ENCODE data around the gene TRMT112. TPM values are rescaled to one million over a fixed set of nuclear protein-coding genes. Genes with fewer than 3 reads are reported as not detected.
"Not testable (repeated sequence)": the region's sequence is repeated elsewhere in the genome, so short reads cannot be mapped to it uniquely, and the experiment has no call there.

TRMT112 gene
- total RNA-seq, 1 donor from 2014 or later, result 587 TPM

DNA sequence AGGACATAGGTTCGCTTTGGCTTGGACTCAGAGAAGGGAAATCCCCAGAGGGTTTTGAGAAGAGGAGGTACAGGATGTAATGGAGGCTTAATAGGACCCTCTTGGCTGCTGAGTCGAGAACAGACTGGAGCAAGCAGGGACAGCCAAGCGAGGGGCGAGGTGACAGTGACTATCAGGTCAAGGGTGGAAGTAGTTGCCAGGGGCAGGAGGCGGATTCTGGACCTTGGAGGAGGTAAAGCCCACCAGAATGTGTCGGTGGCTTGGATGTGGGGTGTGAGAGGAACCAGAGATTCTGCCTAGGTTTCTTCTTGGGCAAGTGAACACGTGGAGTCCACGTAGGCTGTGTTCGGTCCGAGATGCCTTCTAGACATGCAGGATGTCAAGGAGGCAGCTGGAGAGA lies 4.4 kb downstream of the TRMT112 start:
- peaks cover 10% of the 10 kb centered on the region for H3K36me3 ChIP-seq (ENCODE audit: control insufficient read depth, insufficient read depth, low read length)
- TF ChIP-seq, protein P1, sequence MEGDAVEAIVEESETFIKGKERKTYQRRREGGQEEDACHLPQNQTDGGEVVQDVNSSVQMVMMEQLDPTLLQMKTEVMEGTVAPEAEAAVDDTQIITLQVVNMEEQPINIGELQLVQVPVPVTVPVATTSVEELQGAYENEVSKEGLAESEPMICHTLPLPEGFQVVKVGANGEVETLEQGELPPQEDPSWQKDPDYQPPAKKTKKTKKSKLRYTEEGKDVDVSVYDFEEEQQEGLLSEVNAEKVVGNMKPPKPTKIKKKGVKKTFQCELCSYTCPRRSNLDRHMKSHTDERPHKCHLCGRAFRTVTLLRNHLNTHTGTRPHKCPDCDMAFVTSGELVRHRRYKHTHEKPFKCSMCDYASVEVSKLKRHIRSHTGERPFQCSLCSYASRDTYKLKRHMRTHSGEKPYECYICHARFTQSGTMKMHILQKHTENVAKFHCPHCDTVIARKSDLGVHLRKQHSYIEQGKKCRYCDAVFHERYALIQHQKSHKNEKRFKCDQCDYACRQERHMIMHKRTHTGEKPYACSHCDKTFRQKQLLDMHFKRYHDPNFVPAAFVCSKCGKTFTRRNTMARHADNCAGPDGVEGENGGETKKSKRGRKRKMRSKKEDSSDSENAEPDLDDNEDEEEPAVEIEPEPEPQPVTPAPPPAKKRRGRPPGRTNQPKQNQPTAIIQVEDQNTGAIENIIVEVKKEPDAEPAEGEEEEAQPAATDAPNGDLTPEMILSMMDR (IDR thresholded peaks at IDR 0.05; ENCODE audit: insufficient read depth, low read length, severe bottlenecking), result no peak
- H3K27me3 ChIP-seq (ENCODE audit: control insufficient read depth, insufficient read depth, low read length), result no peaks in the 10 kb centered on the region
- no peak for DNase-seq (ENCODE audit: low read depth)
- FAIRE-seq, result no peak
- H3K4me3 ChIP-seq (ENCODE audit: low read depth, low read length), result no peak overlapping the region

DNA sequence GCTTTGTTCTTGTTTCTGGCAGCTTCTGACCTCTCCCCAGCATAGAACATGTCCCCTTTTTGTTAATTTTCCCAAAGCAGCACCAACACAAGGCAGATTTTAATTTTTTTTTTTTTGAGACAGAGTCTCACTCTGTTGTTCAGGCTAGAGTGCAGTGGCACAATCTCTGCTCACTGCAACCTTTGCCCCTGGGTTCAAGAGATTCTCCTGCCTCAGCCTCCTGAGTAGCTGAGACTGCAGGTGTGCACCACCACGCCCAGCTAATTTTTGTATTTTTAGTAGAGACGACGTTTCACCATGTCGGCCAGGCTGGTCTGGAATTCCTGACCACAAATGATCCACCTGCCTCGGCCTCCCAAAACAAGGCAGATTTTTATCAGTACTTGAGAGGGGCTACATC lies 9.6 kb downstream of the TRMT112 start:
- DNase-seq (ENCODE audit: low read depth); H3K4me3 ChIP-seq (ENCODE audit: low read depth, low read length); H3K27me3 ChIP-seq (ENCODE audit: control insufficient read depth, insufficient read depth, low read length); H3K36me3 ChIP-seq (ENCODE audit: control insufficient read depth, insufficient read depth, low read length); FAIRE-seq: not testable (repeated sequence)

DNA sequence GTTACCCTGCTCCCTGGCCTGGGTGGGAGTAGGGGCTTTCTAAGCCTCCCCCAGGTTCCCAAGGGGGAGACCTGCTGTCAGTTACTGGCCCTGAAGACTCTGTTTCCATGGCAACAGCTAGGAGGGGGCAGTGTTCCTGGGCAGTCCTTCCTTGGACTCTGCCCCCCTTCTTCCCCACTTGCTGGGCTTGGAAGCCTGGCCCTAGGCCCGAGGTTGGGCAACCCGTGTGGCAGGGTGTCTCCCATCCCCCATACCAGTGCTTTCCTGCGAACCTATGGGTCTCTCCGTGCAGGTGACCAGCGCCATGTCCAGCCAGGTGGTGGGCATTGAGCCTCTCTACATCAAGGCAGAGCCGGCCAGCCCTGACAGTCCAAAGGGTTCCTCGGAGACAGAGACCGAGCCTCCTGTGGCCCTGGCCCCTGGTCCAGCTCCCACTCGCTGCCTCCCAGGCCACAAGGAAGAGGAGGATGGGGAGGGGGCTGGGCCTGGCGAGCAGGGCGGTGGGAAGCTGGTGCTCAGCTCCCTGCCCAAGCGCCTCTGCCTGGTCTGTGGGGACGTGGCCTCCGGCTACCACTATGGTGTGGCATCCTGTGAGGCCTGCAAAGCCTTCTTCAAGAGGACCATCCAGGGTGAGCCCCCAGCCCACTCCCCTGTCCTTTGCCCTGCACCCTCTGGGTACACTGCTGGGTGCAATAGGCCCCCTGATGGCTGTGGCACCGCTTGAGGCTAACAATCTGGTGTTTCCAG lies 10.3 kb downstream of the TRMT112 start:
- DNase-seq (ENCODE audit: low read depth), result no peak

DNA sequence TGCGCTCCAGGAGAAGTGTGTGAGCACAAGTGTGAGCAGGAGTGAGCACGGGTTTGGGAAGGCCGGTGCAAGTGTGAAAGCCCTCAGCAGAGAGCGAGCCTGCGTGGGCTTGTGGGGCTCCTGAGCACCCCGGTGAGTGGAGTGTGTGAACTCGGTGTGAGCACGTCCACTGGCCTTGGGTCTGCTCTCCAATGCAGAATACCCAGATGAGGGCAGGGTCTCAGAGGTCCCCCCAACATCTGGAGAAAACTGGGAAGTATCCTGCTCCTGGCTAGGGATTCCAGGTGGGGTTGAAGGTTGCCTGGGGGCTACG lies 10.8 kb downstream of the TRMT112 start:
- Histone ChIP-seq H3K36me3 (ENCODE audit: control insufficient read depth, insufficient read depth, low read length) (peaks cover 4% of the 10 kb centered on the region), H3K27me3 (ENCODE audit: control insufficient read depth, insufficient read depth, low read length) (no peaks in the 10 kb centered on the region), H3K4me3 (ENCODE audit: low read depth, low read length) (peak overlapping the region; percentile 77)
- TF ChIP-seq, protein P1 (IDR thresholded peaks at IDR 0.05; ENCODE audit: insufficient read depth, low read length, severe bottlenecking), result no peak
- DNase-seq (ENCODE audit: low read depth) (no peak), FAIRE-seq (no peak)

More for the DNA sequence above, 10.3 kb downstream of the TRMT112 start:
- no peak for FAIRE-seq
- H3K4me3 ChIP-seq (ENCODE audit: low read depth, low read length), result no peak overlapping the region
- TF ChIP-seq, protein P1 (IDR thresholded peaks at IDR 0.05; ENCODE audit: insufficient read depth, low read length, severe bottlenecking), result no peak
- H3K36me3 ChIP-seq (ENCODE audit: control insufficient read depth, insufficient read depth, low read length), result peaks cover 4% of the 10 kb centered on the region
- H3K27me3 ChIP-seq (ENCODE audit: control insufficient read depth, insufficient read depth, low read length), result no peaks in the 10 kb centered on the region

DNA sequence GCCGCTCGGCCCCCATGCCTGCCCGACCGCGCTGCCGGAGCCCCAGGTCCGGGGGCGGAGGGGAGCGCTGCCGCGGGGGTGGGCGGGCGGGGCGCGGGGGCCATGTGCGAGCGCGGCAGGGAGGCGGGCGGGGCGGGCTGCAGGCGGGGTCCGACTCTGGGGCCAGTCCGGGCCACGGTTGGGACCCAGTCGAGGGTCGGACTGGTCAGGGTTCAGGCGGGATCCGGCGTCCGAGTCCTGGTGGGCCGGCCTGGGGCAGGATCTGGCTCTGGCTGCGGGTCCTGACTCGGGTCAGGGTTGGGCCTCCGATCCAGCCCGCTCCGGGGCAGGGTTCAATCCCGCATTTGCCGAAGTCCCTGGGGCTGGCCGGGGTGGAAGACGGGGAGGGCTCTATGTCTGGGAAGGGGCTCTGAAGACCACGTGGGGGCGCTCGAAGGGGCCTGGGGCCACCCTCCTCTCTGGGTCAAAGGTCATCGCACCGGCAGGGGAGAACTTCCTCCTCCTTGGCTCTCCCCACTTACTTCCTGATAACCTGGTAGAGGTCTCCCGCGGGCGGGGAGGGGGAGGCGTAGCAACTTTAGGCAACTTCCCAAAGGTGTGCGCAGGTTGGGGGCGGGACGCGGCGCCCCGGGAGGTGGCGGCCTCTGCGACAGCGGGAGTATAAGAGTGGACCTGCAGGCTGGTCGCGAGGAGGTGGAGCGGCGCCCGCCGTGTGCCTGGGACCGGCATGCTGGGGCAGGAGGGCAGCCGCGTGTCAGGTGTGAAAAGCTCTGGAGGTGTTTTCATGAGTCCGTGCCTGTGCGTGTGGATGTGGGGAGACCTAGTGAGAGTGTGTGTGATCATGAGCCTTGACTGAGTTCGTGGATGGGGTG lies 11.4 kb downstream of the TRMT112 start:
- TF ChIP-seq, protein P1 (IDR thresholded peaks at IDR 0.05; ENCODE audit: insufficient read depth, low read length, severe bottlenecking), result peak; percentile 41
- H3K36me3 ChIP-seq (ENCODE audit: control insufficient read depth, insufficient read depth, low read length), result peaks cover 4% of the 10 kb centered on the region
- H3K27me3 ChIP-seq (ENCODE audit: control insufficient read depth, insufficient read depth, low read length), result no peaks in the 10 kb centered on the region
- no peak for FAIRE-seq
- peak overlapping the region; percentile 77 for H3K4me3 ChIP-seq (ENCODE audit: low read depth, low read length)
- peak; percentile 24 for DNase-seq (ENCODE audit: low read depth)

DNA sequence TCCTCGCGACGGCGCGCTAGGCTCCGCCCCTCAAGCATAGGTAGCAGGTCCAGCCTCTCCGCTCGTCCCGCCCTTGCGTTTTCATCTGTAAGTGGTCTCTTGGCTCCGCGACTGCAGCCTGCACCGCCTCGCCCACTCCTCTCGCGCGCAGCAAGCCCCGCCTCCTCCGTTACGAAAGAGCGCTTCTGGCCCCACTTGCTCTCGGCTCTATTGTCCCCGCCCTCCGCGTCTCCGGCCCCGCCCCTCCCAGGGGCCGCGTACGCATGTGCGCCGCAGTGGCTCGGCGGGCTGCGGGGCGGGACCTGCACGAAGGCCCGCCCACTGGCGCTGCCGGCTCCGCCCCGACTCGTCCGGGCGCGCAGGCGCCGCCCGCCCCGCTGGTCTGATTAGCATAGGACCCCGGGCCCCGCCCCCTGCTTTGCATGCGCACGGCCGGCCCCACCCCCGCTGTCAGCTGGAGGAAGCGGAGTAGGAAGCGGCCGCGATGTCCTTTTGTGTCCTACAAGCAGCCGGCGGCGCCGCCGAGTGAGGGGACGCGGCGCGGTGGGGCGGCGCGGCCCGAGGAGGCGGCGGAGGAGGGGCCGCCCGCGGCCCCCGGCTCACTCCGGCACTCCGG lies 12.2 kb downstream of the TRMT112 start, which contains the start of gene ESRRA:
TSS of gene ESRRA (plus strand) at position 450 of the 616 bp plus-strand sequence. CDS start 1,656 bp downstream, outside the sequence.
- peak within 1 kb of the TSS; percentile 77 for H3K4me3 ChIP-seq (ENCODE audit: low read depth, low read length)
- TF ChIP-seq, protein P1 (IDR thresholded peaks at IDR 0.05; ENCODE audit: insufficient read depth, low read length, severe bottlenecking), result no peak
- peak; percentile 89 for DNase-seq (ENCODE audit: low read depth)
- peaks cover 4% of the 10 kb centered on the region for H3K36me3 ChIP-seq (ENCODE audit: control insufficient read depth, insufficient read depth, low read length)
- no peak for FAIRE-seq
- H3K27me3 ChIP-seq (ENCODE audit: control insufficient read depth, insufficient read depth, low read length), result peaks cover 3% of the 10 kb centered on the region

All from bronchial epithelial cell (primary cell).